Activated naive CD4-positive, alpha-beta T cell treated with anti-CD3 and anti-CD28 coated beads for 36 hours (primary cell): ENCODE data around the gene TTLL4. TPM values are rescaled to one million over a fixed set of nuclear protein-coding genes. Genes with fewer than 3 reads are reported as not detected.

Source experiments
- CTCF ChIA-PET: fragments of 350-600 bp; sonication (Branson Sonifier 250); formaldehyde crosslinking; loops from one replicate; lab custom pipeline; 2021; ENCODE audit warnings: antibody characterized with exemption; lab: Charles Lee
- DNase-seq: peaks from one replicate; pipeline ENCODE4 v3.0.0-alpha.2; 2020
- H3K27ac Mint-ChIP-seq: one replicate; pipeline ENCODE4 v1.8.0; 2021; ENCODE audit warnings: mild to moderate bottlenecking, mixed read lengths
- H3K27me3 Mint-ChIP-seq: one replicate; pipeline ENCODE4 v1.8.0; 2021; ENCODE audit warnings: low read depth, mixed read lengths
- H3K36me3 Mint-ChIP-seq: one replicate; pipeline ENCODE4 v1.8.0; 2021; ENCODE audit warnings: low read depth, mixed read lengths
- H3K4me1 Mint-ChIP-seq: one replicate; pipeline ENCODE4 v1.8.0; 2021; ENCODE audit warnings: low read depth, mixed read lengths
- H3K4me3 Mint-ChIP-seq: one replicate; pipeline ENCODE4 v1.8.0; 2021; ENCODE audit warnings: mild to moderate bottlenecking, moderate library complexity, mixed read lengths
- H3K9me3 Mint-ChIP-seq: one replicate; pipeline ENCODE4 v1.8.0; 2021; ENCODE audit warnings: mixed read lengths
- intact Hi-C: fragments of 100-400 bp; cut with micrococcal nuclease; formaldehyde crosslinking; loops from one replicate; pipeline ENCODE4 v1.15.1; 2023
- total RNA-seq, 2 experiments: library from RNA; stranded (reverse); gene quantifications; one replicate each; pipeline ENCODE4 v1.2.3, GENCODE V29; 2021

TTLL4 gene
- total RNA-seq, 2 experiments from 2014 or later = 23.7 to 24.7 TPM

DNA sequence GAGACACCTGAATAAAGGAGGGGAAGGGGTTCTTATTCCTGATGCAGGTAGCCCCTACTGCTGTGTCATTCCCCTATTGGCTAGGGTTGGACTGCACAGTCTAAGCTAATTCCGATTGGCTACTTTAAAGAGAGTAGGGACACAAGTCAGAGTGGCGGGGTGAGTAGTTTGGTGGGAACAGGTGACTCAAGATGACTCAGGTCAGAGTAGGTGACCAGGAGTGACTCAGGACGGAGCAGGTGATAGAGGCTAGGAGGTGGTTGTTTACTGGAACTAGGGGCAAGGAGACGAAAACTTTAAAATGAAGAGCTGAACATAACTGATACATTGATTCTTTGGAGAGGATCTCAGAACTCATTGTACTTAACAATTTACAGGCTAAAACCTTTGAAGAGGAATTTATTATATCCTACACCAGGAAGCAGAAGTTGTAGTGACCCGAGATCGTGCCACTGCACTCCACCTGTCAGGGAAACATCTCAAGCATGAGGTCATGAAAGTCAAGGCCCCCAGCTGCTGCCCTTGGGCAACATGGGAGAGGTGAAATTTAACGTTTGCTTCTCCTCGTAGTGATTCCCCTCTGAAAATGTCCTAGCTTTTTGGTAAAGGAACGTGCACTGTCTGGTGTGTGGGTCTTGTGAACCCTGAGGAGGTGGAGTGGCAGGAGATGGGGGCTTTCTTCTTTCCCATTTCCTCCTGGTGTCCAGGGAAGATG lies 66.8 kb downstream of the TTLL4 start:
- Mint-ChIP-seq H3K36me3 (peaks cover 14% of the 10 kb centered on the region), H3K4me1 (peaks cover 3% of the 10 kb centered on the region), H3K27ac (no peak overlapping the region), H3K9me3 (peaks cover 12% of the 10 kb centered on the region), H3K4me3 (no peak overlapping the region), H3K27me3 (peaks cover 20% of the 10 kb centered on the region)
- intact Hi-C loops = no loop called here
- no peak for DNase-seq
- CTCF ChIA-PET = interaction anchor here (1.0 kb wide), 1 partner anchor 19 kb away, joined by 3 read pairs; no protein-coding TSS in a partner anchor

DNA sequence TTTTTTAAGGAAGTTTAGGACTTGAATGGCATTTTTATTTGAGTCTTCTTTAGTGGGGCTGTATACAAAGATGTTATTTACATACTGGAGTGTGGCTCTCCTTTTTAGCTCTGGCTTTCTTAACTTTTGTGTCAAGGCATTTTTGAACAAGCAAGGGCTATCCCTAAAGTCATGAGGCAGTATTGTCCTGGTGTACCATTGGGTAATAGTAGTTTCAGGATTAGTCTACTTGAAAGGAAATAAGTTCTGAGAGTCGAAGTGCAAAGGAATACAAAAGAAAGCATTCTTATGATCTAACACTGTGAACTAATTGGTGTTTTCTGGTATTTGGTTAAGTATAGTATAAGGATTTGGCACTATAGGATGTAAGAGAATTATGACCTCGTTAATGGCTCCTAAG lies 69.4 kb downstream of the TTLL4 start:
- Mint-ChIP-seq H3K4me1 (peaks cover 3% of the 10 kb centered on the region), H3K27ac (no peak overlapping the region), H3K4me3 (no peak overlapping the region), H3K27me3 (peaks cover 36% of the 10 kb centered on the region), H3K36me3 (peaks cover 11% of the 10 kb centered on the region), H3K9me3 (peaks cover 12% of the 10 kb centered on the region)
- no peak for DNase-seq
- CTCF ChIA-PET = interaction anchor here (0.5 kb wide), 1 partner anchor 1257 kb away, joined by 3 read pairs; no protein-coding TSS in a partner anchor
- intact Hi-C loops = no loop called here

DNA sequence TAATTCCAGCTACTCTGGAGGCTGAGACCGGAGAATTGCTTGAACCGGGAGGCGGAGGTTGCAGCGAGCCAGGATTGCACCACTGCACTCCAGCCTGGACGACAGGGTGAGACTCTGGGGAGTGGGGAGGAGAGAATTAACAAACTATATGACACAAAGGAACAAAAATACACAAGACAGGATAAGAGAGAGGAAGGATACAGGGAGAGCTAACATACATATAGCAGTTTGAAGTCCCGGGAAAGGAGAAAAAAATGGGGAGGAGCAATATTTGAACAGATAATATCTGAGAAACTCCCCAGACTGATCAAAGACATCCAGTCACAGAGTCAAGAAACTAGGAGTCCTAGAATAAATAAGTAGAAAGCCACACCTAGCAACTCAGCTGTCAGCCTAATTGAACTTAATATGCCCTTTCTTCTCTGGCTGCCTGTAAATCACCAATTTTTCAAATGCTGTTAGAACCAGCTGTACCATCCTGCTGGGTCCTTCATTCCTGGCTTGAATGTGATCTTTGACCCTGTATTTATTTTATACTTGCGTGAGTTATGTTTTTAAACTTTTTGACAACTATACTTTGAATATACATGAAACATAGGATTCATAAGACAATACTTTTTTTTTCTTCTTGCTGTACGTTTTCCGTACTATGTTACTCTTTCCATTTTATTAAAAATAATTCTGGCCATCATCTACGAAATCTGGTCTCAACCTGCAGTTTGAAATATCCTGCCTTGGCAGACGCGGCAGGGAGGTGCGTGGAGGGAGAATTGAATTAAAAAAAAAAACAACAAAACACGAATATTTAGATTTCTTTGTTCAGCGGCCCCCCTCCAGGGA lies 70.4 kb downstream of the TTLL4 start:
- H3K9me3 Mint-ChIP-seq = peaks cover 11% of the 10 kb centered on the region
- CTCF ChIA-PET = interaction anchor here (0.6 kb wide), 1 partner anchor 896 kb away, joined by 3 read pairs; no protein-coding TSS in a partner anchor
- intact Hi-C loops = no loop called here
- H3K36me3 Mint-ChIP-seq = peaks cover 10% of the 10 kb centered on the region
- no peak overlapping the region for H3K27ac Mint-ChIP-seq
- peaks cover 3% of the 10 kb centered on the region for H3K4me1 Mint-ChIP-seq
- H3K4me3 Mint-ChIP-seq = no peak overlapping the region
- no peak for DNase-seq
- peaks cover 40% of the 10 kb centered on the region for H3K27me3 Mint-ChIP-seq

DNA sequence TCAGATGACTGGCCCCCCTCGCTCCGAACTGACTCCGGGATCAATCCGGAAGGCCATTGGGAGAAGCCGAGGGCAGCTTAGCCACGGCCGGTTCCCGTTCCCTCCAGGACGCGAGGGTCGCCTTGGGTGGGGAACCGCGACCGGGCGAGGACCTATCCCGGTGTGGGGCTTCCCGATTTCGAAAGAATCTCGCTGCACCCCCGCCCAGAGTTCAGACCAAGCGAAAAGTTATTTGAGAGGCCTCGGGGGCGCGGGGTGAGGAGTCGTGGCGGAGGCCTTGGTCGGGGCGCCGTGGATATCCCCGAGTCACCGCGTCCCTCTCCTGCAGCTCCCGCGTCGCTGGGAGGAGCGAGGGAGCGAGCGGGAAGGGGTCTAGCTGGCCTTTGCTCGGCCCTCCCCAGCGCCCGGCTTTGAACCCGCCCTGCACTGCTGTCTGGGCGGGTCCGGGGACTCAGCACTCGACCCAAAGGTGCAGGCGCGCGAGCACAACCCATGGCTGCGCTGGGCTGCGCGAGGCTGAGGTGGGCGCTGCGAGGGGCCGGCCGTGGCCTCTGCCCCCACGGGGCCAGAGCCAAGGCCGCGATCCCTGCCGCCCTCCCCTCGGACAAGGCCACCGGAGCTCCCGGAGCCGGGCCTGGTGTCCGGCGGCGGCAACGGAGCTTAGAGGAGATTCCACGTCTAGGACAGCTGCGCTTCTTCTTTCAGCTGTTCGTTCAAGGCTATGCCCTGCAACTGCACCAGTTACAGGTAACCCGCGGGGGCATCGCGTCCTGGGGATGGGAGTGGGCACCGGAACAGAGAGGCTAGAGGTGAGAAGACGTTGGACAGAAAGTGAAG lies 71.3 kb downstream of the TTLL4 start, which contains the start of gene CYP27A1:
Gene CYP27A1 (plus strand): TSS at position 457 of the 837 bp plus-strand sequence. CDS start 36 bp downstream, at position 493.
- Mint-ChIP-seq H3K4me1 (peaks cover 3% of the 10 kb centered on the region), H3K36me3 (peaks cover 8% of the 10 kb centered on the region), H3K27ac (no peak within 1 kb of the TSS), H3K27me3 (peaks cover 40% of the 10 kb centered on the region), H3K4me3 (no peak within 1 kb of the TSS), H3K9me3 (peaks cover 8% of the 10 kb centered on the region)
- intact Hi-C loops = no loop called here
- CTCF ChIA-PET = interaction anchor here (0.6 to 1.0 kb wide), 3 partner anchors 10 to 897 kb away, joined by 3 to 4 read pairs (median 3); no protein-coding TSS in a partner anchor
- DNase-seq = no peak

GRCh38 chr2:218782528-218782844 lies 71.9 kb downstream of the TTLL4 start:
- intact Hi-C loops = no loop called here
- Mint-ChIP-seq H3K27ac (no peak overlapping the region), H3K4me1 (peaks cover 3% of the 10 kb centered on the region), H3K27me3 (peaks cover 40% of the 10 kb centered on the region), H3K9me3 (peaks cover 4% of the 10 kb centered on the region), H3K36me3 (peaks cover 3% of the 10 kb centered on the region), H3K4me3 (no peak overlapping the region)
- CTCF ChIA-PET = interaction anchor here (0.7 to 1.0 kb wide), 3 partner anchors 10 to 68 kb away, joined by 3 to 5 read pairs (median 3); no protein-coding TSS in a partner anchor
- no peak for DNase-seq

GRCh38 chr2:218783688-218784087 lies 73.1 kb downstream of the TTLL4 start:
- Mint-ChIP-seq H3K4me3 (no peak overlapping the region), H3K9me3 (no peaks in the 10 kb centered on the region), H3K27me3 (peaks cover 40% of the 10 kb centered on the region), H3K36me3 (no peaks in the 10 kb centered on the region), H3K27ac (no peak overlapping the region), H3K4me1 (peaks cover 3% of the 10 kb centered on the region)
- intact Hi-C loops = no loop called here
- DNase-seq = no peak
- CTCF ChIA-PET = no interaction called here

- intact Hi-C loops = no loop called here
- CTCF ChIA-PET = interaction anchor here (0.6 to 1.4 kb wide), 2 partner anchors 12 to 62 kb away, joined by 4 read pairs; no protein-coding TSS in a partner anchor
- peaks cover 33% of the 10 kb centered on the region for H3K27me3 Mint-ChIP-seq
- peaks cover 3% of the 10 kb centered on the region for H3K4me1 Mint-ChIP-seq
- H3K27ac Mint-ChIP-seq = no peak overlapping the region
- no peak for DNase-seq
- no peak overlapping the region for H3K4me3 Mint-ChIP-seq
- no peaks in the 10 kb centered on the region for H3K9me3 Mint-ChIP-seq
- no peaks in the 10 kb centered on the region for H3K36me3 Mint-ChIP-seq
Observed at GRCh38 chr2:218785103-218785502, 74.5 kb downstream of the TTLL4 start.

DNA sequence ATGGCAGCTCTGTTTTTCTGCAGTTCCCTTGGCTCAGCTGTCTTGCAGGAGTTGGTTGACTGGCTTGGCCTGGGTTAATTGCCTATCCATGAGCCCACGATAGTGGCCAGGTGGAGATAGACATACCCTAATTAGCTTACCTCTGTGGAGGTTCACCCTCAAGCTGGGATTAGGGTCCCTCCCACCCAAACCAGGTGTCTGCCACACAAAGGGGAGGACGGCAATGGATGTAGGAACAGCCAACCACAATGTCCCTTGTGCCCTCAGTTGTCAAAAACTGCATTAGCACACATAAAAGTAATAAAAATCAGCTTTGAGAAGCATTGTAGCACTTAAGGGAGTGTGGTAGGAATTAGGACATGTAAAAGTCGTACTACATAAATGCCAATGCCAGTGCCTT lies 75.5 kb downstream of the TTLL4 start:
- no peak for DNase-seq
- intact Hi-C loops = no loop called here
- H3K27me3 Mint-ChIP-seq = peaks cover 29% of the 10 kb centered on the region
- no peaks in the 10 kb centered on the region for H3K9me3 Mint-ChIP-seq
- no peaks in the 10 kb centered on the region for H3K36me3 Mint-ChIP-seq
- CTCF ChIA-PET = interaction anchor here (0.6 to 1.4 kb wide), 3 partner anchors 61 to 351 kb away, joined by 3 to 4 read pairs (median 4); no protein-coding TSS in a partner anchor
- H3K4me3 Mint-ChIP-seq = no peak overlapping the region
- peaks cover 3% of the 10 kb centered on the region for H3K4me1 Mint-ChIP-seq
- H3K27ac Mint-ChIP-seq = no peak overlapping the region

- Mint-ChIP-seq H3K4me1 (no peaks in the 10 kb centered on the region), H3K27me3 (peaks cover 15% of the 10 kb centered on the region), H3K4me3 (no peak overlapping the region), H3K9me3 (no peaks in the 10 kb centered on the region), H3K27ac (no peak overlapping the region), H3K36me3 (no peaks in the 10 kb centered on the region)
- intact Hi-C loops = no loop called here
- CTCF ChIA-PET = interaction anchor here (1.2 to 1.4 kb wide), 2 partner anchors 13 to 87 kb away, joined by 3 read pairs; no protein-coding TSS in a partner anchor
- DNase-seq = no peak
Observed at GRCh38 chr2:218788529-218789255, 78.1 kb downstream of the TTLL4 start.

GRCh38 chr2:218792433-218792832 lies 81.8 kb downstream of the TTLL4 start:
- intact Hi-C loops = no loop called here
- Mint-ChIP-seq H3K36me3 (no peaks in the 10 kb centered on the region), H3K4me3 (no peak overlapping the region), H3K9me3 (no peaks in the 10 kb centered on the region), H3K4me1 (no peaks in the 10 kb centered on the region), H3K27me3 (peaks cover 11% of the 10 kb centered on the region), H3K27ac (no peak overlapping the region)
- CTCF ChIA-PET = interaction anchor here (0.7 kb wide), 1 partner anchor 50 kb away, joined by 3 read pairs; no protein-coding TSS in a partner anchor
- no peak for DNase-seq

DNA sequence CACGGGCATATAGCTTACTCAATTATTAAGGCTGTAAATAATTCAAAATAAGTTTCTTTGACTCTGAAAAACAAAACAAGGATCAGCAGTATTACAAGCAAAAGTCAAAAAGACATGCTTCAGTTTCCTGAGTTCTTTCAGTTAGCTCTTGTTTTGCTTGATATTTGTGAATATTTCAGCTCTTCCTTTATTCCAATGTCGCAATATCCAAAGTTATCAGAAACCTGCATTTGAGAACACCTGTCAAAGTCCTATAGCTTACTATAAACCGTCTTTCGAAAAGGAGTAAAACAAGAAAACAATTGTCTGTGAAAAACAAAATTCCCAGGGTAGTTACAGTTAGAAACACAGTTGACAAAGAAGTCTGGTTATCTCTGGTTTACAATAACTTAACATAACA lies 86.1 kb downstream of the TTLL4 start:
- no peak overlapping the region for H3K4me3 Mint-ChIP-seq
- CTCF ChIA-PET = interaction anchor here (1.9 kb wide), 1 partner anchor 47 kb away, joined by 3 read pairs; no protein-coding TSS in a partner anchor
- no peaks in the 10 kb centered on the region for H3K9me3 Mint-ChIP-seq
- no peak overlapping the region for H3K27ac Mint-ChIP-seq
- H3K27me3 Mint-ChIP-seq = peaks cover 22% of the 10 kb centered on the region
- H3K4me1 Mint-ChIP-seq = no peaks in the 10 kb centered on the region
- no peak for DNase-seq
- intact Hi-C loops = no loop called here
- H3K36me3 Mint-ChIP-seq = no peaks in the 10 kb centered on the region
